ENCODE measurements around the gene UVRAG. TPM values are rescaled to one million over a fixed set of nuclear protein-coding genes. Genes with fewer than 3 reads are reported as not detected.
A peak's percentile ranks its signal among the peaks of the same experiment; 100 is the strongest.

Gene UVRAG
- total and polyA plus RNA-seq, 8 donors, result 4.7 to 55.5 (median 20.5) TPM

GRCh38 chr11:75913984-75914383 lies 99.0 kb downstream of the UVRAG start:
- Histone ChIP-seq H3K36me3 (peaks cover 0 to 20% (median 11%) of the 10 kb centered on the region in 4 donors), H3K9me3 (no peaks in the 10 kb centered on the region), H3K4me3 (no peak overlapping the region), H3K4me1 (peaks cover 0 to 14% (median under 1%) of the 10 kb centered on the region in 4 donors), H3K27me3 (no peaks in the 10 kb centered on the region), H3K27ac (no peak overlapping the region)
- no peak for TF ChIP-seq POLR2AphosphoS5 (IDR thresholded peaks at IDR 0.05)
- TF ChIP-seq CTCF (IDR thresholded peaks at IDR 0.05), result no peak
- no peak for TF ChIP-seq POLR2A (IDR thresholded peaks at IDR 0.05)
- no peak for TF ChIP-seq EP300 (IDR thresholded peaks at IDR 0.05)
- DNase-seq, result no peak
- WGBS, 5 donors, result 89 to 100% (median 96%) methylated on average over 2 of the region's 2 CpGs
- intact Hi-C loops (cut with DNase I; ENCODE audit: low total_unique reads), result no loop called here

DNA sequence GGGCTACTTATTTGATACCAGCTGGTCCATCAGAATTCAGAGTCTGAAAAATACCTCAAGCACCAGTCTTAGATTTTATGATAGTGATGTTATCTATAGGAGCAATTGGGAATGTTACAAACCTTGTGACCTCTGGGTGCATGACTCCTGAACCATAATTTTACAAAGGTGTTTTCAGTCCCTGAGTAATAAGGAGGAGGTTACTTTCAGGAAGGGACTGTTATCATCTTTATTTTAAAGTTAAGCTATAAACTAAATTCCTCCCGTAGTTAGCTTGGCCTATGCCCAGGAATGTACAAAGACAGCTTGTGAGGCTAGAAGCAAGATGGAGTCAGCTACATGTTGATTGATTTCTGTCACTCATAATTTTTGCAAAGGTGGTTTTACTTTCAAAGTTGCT lies 101.9 kb downstream of the UVRAG start:
- peaks cover 0 to 20% (median 11%) of the 10 kb centered on the region in 4 donors for H3K36me3 ChIP-seq
- WGBS, 5 donors, result 58 to 76% (median 73%) methylated on average over 1 of the region's 1 CpG
- intact Hi-C loops (cut with DNase I; ENCODE audit: low total_unique reads), result no loop called here
- H3K4me1 ChIP-seq, result peaks cover 0 to 25% (median 10%) of the 10 kb centered on the region in 4 donors
- no peak overlapping the region for H3K4me3 ChIP-seq
- H3K27me3 ChIP-seq, result no peaks in the 10 kb centered on the region
- no peak overlapping the region for H3K27ac ChIP-seq
- DNase-seq, result no peak
- H3K9me3 ChIP-seq, result no peaks in the 10 kb centered on the region
- no peak for TF ChIP-seq EP300 (IDR thresholded peaks at IDR 0.05)
- TF ChIP-seq CTCF (IDR thresholded peaks at IDR 0.05), result no peak
- no peak for TF ChIP-seq POLR2A (IDR thresholded peaks at IDR 0.05)
- no peak for TF ChIP-seq POLR2AphosphoS5 (IDR thresholded peaks at IDR 0.05)

- intact Hi-C loops (cut with DNase I; ENCODE audit: low total_unique reads), result no loop called here
- 86 to 99% (median 97%) methylated on average over 7 of the region's 7 CpGs for WGBS, 5 donors
- TF ChIP-seq POLR2A (IDR thresholded peaks at IDR 0.05), result no peak
- TF ChIP-seq POLR2AphosphoS5 (IDR thresholded peaks at IDR 0.05), result no peak
- no peak for TF ChIP-seq EP300 (IDR thresholded peaks at IDR 0.05)
- no peak for TF ChIP-seq CTCF (IDR thresholded peaks at IDR 0.05)
These were observed 103.3 kb downstream of the UVRAG start for GRCh38 chr11:75918331-75918730.

DNA sequence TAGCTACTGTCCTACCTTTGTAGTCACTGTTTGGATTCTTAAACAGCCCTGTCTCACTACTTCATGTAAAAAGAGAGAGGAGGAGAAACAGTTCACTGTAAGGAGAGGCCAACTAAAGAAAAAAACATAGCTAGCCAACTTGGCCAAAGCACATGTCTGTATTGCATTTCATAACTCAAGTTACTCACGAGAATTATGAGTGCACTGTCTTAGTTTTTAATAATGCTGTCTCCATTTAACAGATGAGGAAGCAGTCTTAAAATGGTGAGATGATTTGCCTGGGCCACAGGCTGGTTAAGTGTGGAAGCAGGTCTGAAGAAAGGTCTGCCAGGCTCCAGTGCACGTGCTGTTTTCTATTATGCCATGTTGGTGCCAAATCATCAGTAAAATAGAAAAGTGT lies 104.5 kb downstream of the UVRAG start:
- H3K27me3 ChIP-seq, result no peaks in the 10 kb centered on the region
- intact Hi-C loops (cut with DNase I; ENCODE audit: low total_unique reads), result no loop called here
- peaks cover 0 to 27% (median 13%) of the 10 kb centered on the region in 4 donors for H3K4me1 ChIP-seq
- peak in 1 of 2 donors; percentile 37 for DNase-seq
- no peak overlapping the region for H3K4me3 ChIP-seq
- no peak for TF ChIP-seq CTCF (IDR thresholded peaks at IDR 0.05)
- TF ChIP-seq EP300 (IDR thresholded peaks at IDR 0.05), result no peak
- TF ChIP-seq POLR2A (IDR thresholded peaks at IDR 0.05), result no peak
- no peak for TF ChIP-seq POLR2AphosphoS5 (IDR thresholded peaks at IDR 0.05)
- no peaks in the 10 kb centered on the region for H3K9me3 ChIP-seq
- peaks cover 0 to 3% (median 0%) of the 10 kb centered on the region in 4 donors for H3K36me3 ChIP-seq
- peak overlapping the region in 1 of 5 donors; percentile 11 for H3K27ac ChIP-seq
- 61 to 83% (median 73%) methylated on average over 2 of the region's 2 CpGs for WGBS, 5 donors

More at GRCh38 chr11:75918331-75918730, 103.3 kb downstream of the UVRAG start:
- no peaks in the 10 kb centered on the region for H3K9me3 ChIP-seq
- no peaks in the 10 kb centered on the region for H3K27me3 ChIP-seq
- no peak overlapping the region for H3K27ac ChIP-seq
- peaks cover 0 to 25% (median 9%) of the 10 kb centered on the region in 4 donors for H3K4me1 ChIP-seq
- DNase-seq, result no peak
- H3K36me3 ChIP-seq, result peaks cover 0 to 8% (median 2%) of the 10 kb centered on the region in 4 donors
- no peak overlapping the region for H3K4me3 ChIP-seq

Measured in stomach (tissue), 9 donors.